ENCODE data around the gene SLC35F1.

The SLC35F1 gene

GRCh38 chr6:118320652-118321051 is 413.6 kb downstream of the SLC35F1 start:
- ChIA-PET CTCF (no interaction called here), POLR2A (ENCODE audit: low non-redundant PET) (no interaction called here)
- no peak for TF ChIP-seq CTCF (conservative IDR thresholded peaks at IDR 0.05; ENCODE audit: low read depth)
- no peak overlapping the region for H3K27ac ChIP-seq
- DNase-seq (ENCODE audit: low spot score) = no peak

DNA sequence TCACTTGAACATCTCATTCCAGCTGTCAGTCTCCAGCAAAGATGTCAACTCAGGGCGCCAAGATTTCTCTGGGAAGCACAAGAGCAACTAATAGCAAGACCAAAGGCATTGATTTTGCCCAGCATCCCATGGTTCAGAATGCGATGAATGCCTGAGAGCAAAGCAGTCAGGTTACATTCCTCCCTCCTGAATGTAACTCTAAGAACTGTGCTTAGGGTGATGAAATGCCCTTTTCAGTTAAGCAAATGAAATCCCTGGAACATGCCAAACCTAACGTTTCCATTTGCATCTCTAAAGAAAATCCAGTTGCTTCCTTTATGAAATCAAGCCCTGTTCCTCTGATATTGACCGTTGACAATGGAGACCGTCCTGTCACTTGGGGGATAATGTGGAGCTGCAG is 417.1 kb downstream of the SLC35F1 start:
- CTCF ChIA-PET = no interaction called here
- TF ChIP-seq CTCF (conservative IDR thresholded peaks at IDR 0.05; ENCODE audit: low read depth) = no peak
- DNase-seq (ENCODE audit: low spot score) = peak; percentile 10
- POLR2A ChIA-PET (ENCODE audit: low non-redundant PET) = no interaction called here
- no peak overlapping the region for H3K27ac ChIP-seq

DNA sequence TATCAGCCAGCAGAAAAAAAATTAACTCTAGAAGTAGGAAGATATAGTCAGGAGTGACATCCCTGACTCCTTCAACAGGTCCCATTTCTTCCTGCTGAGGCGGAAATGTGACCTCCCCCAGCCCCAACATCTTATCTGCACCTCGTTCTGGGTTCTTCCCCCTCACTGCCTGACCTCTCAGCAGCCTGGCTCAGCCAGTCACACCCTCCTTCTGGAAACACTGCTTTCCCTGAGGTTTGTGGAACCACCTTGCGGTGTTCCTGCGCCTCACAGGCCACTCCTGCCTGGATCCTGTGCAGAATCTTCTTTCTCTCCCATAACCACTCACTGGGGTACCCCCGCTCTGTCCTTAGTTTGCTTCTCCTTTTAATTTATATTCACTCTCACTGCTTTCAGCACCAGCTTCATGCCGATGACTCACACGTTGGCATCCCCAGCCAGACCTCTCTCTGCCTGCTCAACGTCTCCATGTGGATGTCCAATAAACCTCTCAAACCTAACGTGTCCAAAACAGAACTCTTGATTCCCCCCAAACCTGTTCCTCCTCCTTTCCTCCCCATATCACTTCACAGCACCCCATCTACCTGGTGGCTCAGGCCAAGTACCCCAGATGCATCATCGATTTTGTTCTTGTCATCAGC is 418.3 kb downstream of the SLC35F1 start:
- POLR2A ChIA-PET (ENCODE audit: low non-redundant PET) = no interaction called here
- CTCF ChIA-PET = no interaction called here

DNA sequence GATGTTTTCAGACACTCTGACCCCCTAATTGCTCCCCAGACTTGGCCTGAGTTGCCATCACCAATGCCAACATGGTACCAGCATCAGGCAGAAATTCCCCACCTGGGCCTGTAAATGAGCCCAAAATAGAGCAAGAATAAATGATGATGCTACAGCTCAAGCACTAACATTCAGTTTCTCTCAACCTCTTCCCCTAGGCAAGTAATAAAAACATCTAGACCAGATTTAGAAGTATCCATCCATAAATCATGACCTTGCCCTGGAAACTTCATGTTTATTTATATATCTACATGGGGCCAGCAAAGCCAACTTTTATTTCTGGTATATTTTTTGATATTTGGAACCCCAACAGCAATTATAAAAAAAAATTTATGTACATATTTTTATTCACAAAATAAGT is 419.6 kb downstream of the SLC35F1 start:
- H3K27ac ChIP-seq = no peak overlapping the region
- ChIA-PET POLR2A (ENCODE audit: low non-redundant PET) (no interaction called here), CTCF (no interaction called here)
- no peak for DNase-seq (ENCODE audit: low spot score)
- TF ChIP-seq CTCF (conservative IDR thresholded peaks at IDR 0.05; ENCODE audit: low read depth) = no peak

More for the DNA sequence above, 418.3 kb downstream of the SLC35F1 start:
- TF ChIP-seq CTCF (conservative IDR thresholded peaks at IDR 0.05; ENCODE audit: low read depth) = no peak
- no peak overlapping the region for H3K27ac ChIP-seq
- DNase-seq (ENCODE audit: low spot score) = peak; percentile 5

DNA sequence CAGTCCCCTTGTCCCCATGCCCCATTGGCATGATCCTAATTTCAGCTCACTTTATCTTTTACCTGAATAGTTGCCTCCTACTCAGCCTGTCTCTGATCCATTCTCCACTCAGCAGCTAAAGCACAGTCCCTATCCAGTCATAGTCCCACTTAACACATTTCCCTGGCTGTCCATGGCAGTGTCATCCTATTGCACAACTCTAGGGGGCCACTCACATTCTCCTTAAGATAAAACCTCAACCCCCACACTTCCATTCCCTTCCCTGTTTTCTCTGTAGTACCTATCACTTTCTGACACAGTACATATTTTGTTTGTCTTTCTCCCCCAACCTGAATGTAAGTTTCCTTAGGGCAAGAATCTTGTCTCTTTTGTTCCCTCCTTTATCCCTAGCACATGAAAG is 420.2 kb downstream of the SLC35F1 start:
- POLR2A ChIA-PET (ENCODE audit: low non-redundant PET) = no interaction called here
- no peak overlapping the region for H3K27ac ChIP-seq
- CTCF ChIA-PET = no interaction called here
- no peak for DNase-seq (ENCODE audit: low spot score)
- no peak for TF ChIP-seq CTCF (conservative IDR thresholded peaks at IDR 0.05; ENCODE audit: low read depth)

GRCh38 chr6:118333772-118334171 is 426.7 kb downstream of the SLC35F1 start:
- ChIA-PET CTCF (no interaction called here), POLR2A (ENCODE audit: low non-redundant PET) (no interaction called here)
- no peak for TF ChIP-seq CTCF (conservative IDR thresholded peaks at IDR 0.05; ENCODE audit: low read depth)
- no peak overlapping the region for H3K27ac ChIP-seq
- no peak for DNase-seq (ENCODE audit: low spot score)

- H3K27ac ChIP-seq = no peak overlapping the region
- CTCF ChIA-PET = no interaction called here
- POLR2A ChIA-PET (ENCODE audit: low non-redundant PET) = no interaction called here
- TF ChIP-seq CTCF (conservative IDR thresholded peaks at IDR 0.05; ENCODE audit: low read depth) = no peak
- DNase-seq (ENCODE audit: low spot score) = no peak
Measured at GRCh38 chr6:118334634-118335033, 427.6 kb downstream of the SLC35F1 start.
